Measurements from ENCODE around the gene RAB36.

The RAB36 gene

GRCh38 chr22:23108249-23109078 is 36.8 kb upstream of the RAB36 start:
- in situ Hi-C loops (cut with MboI; ENCODE audit: low sequenced_read_pairs) = no loop called here

GRCh38 chr22:23109079-23109347 is 36.3 kb upstream of the RAB36 start:
- in situ Hi-C loops (cut with MboI; ENCODE audit: low sequenced_read_pairs) = no loop called here

GRCh38 chr22:23109441-23109978 is 35.8 kb upstream of the RAB36 start:
- in situ Hi-C loops (cut with MboI; ENCODE audit: low sequenced_read_pairs) = no loop called here

DNA sequence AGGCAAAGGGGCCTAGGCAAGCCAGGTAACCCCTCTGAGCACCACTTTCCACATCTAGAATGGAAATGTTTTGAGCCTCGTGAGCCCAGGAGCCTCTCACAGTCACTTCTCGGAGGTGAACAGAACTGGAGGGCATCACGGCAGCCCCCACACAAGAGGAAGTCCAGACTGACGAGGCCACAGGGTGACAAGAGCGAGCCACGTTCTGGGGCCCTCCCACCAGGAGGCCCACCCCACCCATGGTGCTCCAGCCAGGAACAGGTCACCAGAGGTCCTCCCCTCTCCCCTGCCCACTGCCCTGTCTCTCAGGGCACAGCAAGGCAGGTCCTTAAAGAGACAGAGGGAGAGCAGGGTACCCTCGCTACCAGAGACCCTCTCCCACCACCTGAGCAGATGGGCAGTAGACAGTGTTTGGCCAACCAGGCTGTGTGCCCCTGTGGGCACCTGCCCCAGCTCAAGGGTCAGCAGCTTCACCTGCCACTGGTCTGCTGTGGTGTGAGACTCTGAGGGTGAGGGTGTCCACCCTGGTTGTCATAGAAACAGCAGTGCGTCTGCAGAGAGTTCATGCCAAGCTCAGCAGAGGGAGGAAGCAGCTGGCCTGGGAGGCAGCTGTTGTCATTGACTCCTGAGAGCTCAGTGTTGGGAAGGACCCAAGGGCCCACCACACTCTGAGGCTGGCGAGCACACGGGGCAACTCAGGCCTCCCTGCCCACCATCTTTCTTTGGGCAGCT is 34.9 kb upstream of the RAB36 start:
- in situ Hi-C loops (cut with MboI; ENCODE audit: low sequenced_read_pairs) = no loop called here

- in situ Hi-C loops (cut with MboI; ENCODE audit: low sequenced_read_pairs) = no loop called here
Observed at GRCh38 chr22:23110922-23111527, 34.3 kb upstream of the RAB36 start.

DNA sequence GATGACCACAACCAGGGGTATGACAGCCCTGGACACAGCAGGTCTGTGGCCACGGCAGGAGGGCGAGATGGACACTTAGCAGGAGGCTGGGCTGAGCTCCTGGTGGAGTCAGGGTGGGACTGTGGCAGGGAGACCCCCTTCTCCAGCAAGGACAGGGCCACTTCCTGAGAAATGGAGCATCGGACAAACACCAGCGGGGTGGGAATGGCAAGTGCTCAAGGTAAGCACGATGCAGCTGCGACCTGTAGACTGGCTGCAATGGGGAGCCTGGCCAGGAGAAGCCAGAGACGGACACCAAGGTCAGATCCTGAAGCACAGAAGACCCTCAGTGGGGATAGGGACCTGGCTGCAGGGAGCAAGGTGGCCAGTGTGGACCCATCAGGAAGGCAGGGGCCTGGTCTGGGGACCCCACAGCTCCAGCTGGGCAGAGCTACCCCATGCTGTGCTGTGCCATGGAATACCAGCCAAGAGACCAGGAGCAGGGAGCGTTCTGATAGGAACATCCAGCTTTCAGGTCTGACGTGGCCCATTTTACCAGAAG is 32.7 kb upstream of the RAB36 start:
- in situ Hi-C loops (cut with MboI; ENCODE audit: low sequenced_read_pairs) = no loop called here

- in situ Hi-C loops (cut with MboI; ENCODE audit: low sequenced_read_pairs) = no loop called here
Observed at GRCh38 chr22:23113067-23113846, 32.0 kb upstream of the RAB36 start.

- in situ Hi-C loops (cut with MboI; ENCODE audit: low sequenced_read_pairs) = no loop called here
Observed at GRCh38 chr22:23113847-23114720, 31.2 kb upstream of the RAB36 start.

GRCh38 chr22:23114721-23115020 is 30.6 kb upstream of the RAB36 start:
- in situ Hi-C loops (cut with MboI; ENCODE audit: low sequenced_read_pairs) = no loop called here

- in situ Hi-C loops (cut with MboI; ENCODE audit: low sequenced_read_pairs) = no loop called here
Observed at GRCh38 chr22:23115369-23115768, 29.9 kb upstream of the RAB36 start.

DNA sequence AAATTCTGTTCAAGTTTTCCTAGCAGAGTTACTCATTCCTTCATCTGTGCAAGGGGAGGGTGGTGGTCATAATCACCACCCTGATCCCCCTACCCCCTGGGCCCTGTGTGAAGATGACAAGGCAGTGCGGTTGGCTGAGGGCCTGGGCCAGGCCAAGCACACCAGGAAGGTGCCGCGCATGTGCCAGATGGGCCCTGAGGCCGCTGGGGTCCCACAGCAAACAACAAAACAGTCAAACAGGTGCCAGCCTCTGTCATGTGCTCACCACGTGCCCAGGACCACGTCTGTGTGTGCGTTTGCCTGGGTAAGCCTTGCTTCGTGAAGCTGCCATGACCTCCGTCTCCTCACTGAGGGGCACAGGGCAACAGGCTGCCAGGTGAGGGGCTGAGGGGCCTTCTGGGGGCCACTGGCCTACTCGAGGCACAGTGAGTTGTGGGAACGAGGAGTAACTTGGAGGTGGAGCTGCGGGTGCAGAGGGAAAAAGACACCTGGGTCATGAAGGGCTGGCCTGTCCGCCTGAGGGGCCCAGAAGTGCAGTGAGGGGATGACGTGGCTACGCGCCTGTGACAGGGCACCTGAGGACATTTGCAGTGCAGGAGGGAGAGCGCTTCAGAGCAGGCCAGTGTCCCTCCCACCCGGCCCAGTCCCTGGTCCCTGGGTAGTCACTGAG is 29.3 kb upstream of the RAB36 start:
- in situ Hi-C loops (cut with MboI; ENCODE audit: low sequenced_read_pairs) = no loop called here

- in situ Hi-C loops (cut with MboI; ENCODE audit: low sequenced_read_pairs) = no loop called here
Observed at GRCh38 chr22:23116506-23117263, 28.6 kb upstream of the RAB36 start.

DNA sequence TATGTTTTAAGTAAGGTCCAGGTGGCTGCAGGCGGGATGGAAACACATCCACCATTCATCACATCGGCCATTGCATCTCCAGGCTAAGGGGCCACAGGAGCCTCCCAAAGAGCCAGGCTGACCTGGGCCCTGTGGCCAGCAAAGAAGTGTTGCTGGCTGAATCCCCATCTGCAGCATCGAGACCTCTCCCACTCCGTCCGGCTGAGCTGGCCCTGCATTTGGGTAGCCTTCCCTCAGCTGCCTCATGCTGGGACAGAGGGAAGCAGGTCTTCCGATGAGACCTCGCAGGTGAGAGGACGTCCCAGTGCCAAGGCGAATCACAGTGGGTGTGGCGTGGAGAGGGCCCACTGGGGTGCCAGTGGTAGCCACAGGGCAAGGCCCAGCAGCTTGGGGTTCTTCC is 28.0 kb upstream of the RAB36 start:
- in situ Hi-C loops (cut with MboI; ENCODE audit: low sequenced_read_pairs) = no loop called here

- in situ Hi-C loops (cut with MboI; ENCODE audit: low sequenced_read_pairs) = no loop called here
Observed at GRCh38 chr22:23117891-23118646, 27.2 kb upstream of the RAB36 start.

- in situ Hi-C loops (cut with MboI; ENCODE audit: low sequenced_read_pairs) = no loop called here
Observed at GRCh38 chr22:23118647-23119493, 26.4 kb upstream of the RAB36 start.

- in situ Hi-C loops (cut with MboI; ENCODE audit: low sequenced_read_pairs) = loop anchor here (10.0 kb wide), 1 partner anchor 155 kb away; no protein-coding TSS in a partner anchor
Observed at GRCh38 chr22:23119494-23120414, 25.5 kb upstream of the RAB36 start.

Measured in HL-60/S4 treated with phorbol 12-myristate 13-acetate at 8.2 ng/mL for 4 days and 3 days (cell line).